GM11168 (cell line): ENCODE measurements around the gene RFT1.

Experiments used
- in situ Hi-C: fragments of 300-500 bp; cut with MboI; formaldehyde crosslinking; loops from one replicate; pipeline ENCODE4 v1.12.0; 2022; ENCODE audit warnings: low sequenced_read_pairs; ENCODE audit not compliant: unreplicated experiment

RFT1 gene

GRCh38 chr3:53130179-53131061 is at the start of gene RFT1:
TSS of gene RFT1 (minus strand) at chr3:53130435. CDS start at chr3:53130400, 35 bp downstream.
- in situ Hi-C loops, result loop anchor here (5.0 kb wide), 1 partner anchor 72 kb away; no protein-coding TSS in a partner anchor

- in situ Hi-C loops, result no loop called here
Measured at GRCh38 chr3:53179580-53179979, 49.3 kb upstream of the RFT1 start.

- in situ Hi-C loops, result no loop called here
Measured at GRCh38 chr3:53178246-53178645, 48.0 kb upstream of the RFT1 start.

- in situ Hi-C loops, result no loop called here
Measured at GRCh38 chr3:53175613-53176540, 45.6 kb upstream of the RFT1 start.

GRCh38 chr3:53174346-53175250 is 44.4 kb upstream of the RFT1 start:
- in situ Hi-C loops, result no loop called here

- in situ Hi-C loops, result no loop called here
Measured at GRCh38 chr3:53173107-53173506, 42.9 kb upstream of the RFT1 start.

- in situ Hi-C loops, result no loop called here
Measured at GRCh38 chr3:53171827-53172505, 41.7 kb upstream of the RFT1 start.

- in situ Hi-C loops, result no loop called here
Measured at GRCh38 chr3:53171064-53171418, 40.8 kb upstream of the RFT1 start.

- in situ Hi-C loops, result no loop called here
Measured at GRCh38 chr3:53170325-53171063, 40.3 kb upstream of the RFT1 start.

- in situ Hi-C loops, result no loop called here
Measured at GRCh38 chr3:53169832-53170324, 39.6 kb upstream of the RFT1 start.

- in situ Hi-C loops, result no loop called here
Measured at GRCh38 chr3:53169045-53169831, 39.0 kb upstream of the RFT1 start.

GRCh38 chr3:53168175-53168923 is 38.1 kb upstream of the RFT1 start:
- in situ Hi-C loops, result no loop called here

GRCh38 chr3:53167418-53168174 is 37.4 kb upstream of the RFT1 start:
- in situ Hi-C loops, result no loop called here

GRCh38 chr3:53166781-53167291 is 36.6 kb upstream of the RFT1 start:
- in situ Hi-C loops, result no loop called here

- in situ Hi-C loops, result no loop called here
Measured at GRCh38 chr3:53166206-53166605, 36.0 kb upstream of the RFT1 start.

GRCh38 chr3:53164911-53165310 is 34.7 kb upstream of the RFT1 start:
- in situ Hi-C loops, result no loop called here
